ENCODE measurements around the gene CRYZL1.

Gene CRYZL1

DNA sequence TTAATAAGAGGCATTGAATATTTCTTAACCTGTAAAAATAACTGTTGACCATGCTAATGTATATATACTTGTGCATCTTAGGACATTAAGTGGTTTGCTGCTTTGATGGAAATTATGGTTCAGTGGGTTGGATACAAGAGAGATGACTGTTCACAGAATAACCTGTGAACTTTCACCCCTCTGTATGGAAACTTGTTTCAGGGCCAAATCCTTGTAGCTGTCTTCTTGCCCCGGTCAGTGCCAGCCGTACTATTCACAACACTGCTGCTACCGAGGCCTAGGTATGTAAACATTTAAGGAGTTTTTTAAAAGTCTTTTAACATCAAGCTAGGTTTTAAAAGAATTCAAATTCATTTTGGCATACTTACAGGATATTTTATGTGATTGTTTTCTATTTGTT is 69.2 kb downstream of the CRYZL1 start:
- Histone ChIP-seq H3K4me3 (ENCODE audit: low read depth in 1 of 5, low read length in 5 of 5) (no peak overlapping the region), H3K4me1 (ENCODE audit: control insufficient read depth in 5 of 5, insufficient read depth in 5 of 5, low read length in 5 of 5) (peaks cover 0 to 3% (median 0%) of the 10 kb centered on the region in 5 donors), H3K9ac (ENCODE audit: low read length in 5 of 5) (peak overlapping the region in 1 of 5 donors; percentile 20), H3K36me3 (ENCODE audit: control insufficient read depth in 5 of 5, insufficient read depth in 5 of 5, low read length in 5 of 5) (peaks cover 67 to 81% (median 72%) of the 10 kb centered on the region in 5 donors), H3K9me3 (ENCODE audit: control insufficient read depth in 5 of 5, low read length in 5 of 5) (no peaks in the 10 kb centered on the region), H3K27me3 (ENCODE audit: control insufficient read depth in 5 of 5, insufficient read depth in 4 of 5, low read length in 5 of 5) (no peaks in the 10 kb centered on the region), H3K27ac (ENCODE audit: low read depth, low read length) (no peak overlapping the region)

DNA sequence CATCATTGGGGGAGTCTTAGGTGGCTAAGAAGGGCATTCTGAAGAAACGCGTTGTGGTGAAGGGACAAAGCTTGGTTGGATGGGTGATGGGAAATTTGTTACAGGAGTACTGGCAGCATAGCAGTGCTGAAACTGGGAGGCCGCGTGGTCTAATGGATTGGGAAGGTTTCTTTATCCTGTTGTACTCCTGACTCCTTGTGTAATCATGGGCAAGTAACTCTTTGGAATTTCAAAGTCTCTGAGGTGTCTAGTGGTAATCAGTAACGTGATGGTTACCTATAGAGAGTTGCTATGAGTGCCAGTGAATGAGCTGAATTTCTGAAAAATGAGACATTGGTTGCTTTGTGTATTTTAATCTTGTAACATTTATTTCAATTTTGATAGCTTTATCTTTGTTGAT is 71.5 kb downstream of the CRYZL1 start:
- Histone ChIP-seq H3K4me3 (ENCODE audit: low read depth in 1 of 5, low read length in 5 of 5) (no peak overlapping the region), H3K27ac (ENCODE audit: low read depth, low read length) (no peak overlapping the region), H3K9me3 (ENCODE audit: control insufficient read depth in 5 of 5, low read length in 5 of 5) (no peaks in the 10 kb centered on the region), H3K27me3 (ENCODE audit: control insufficient read depth in 5 of 5, insufficient read depth in 4 of 5, low read length in 5 of 5) (no peaks in the 10 kb centered on the region), H3K36me3 (ENCODE audit: control insufficient read depth in 5 of 5, insufficient read depth in 5 of 5, low read length in 5 of 5) (peaks cover 52 to 66% (median 64%) of the 10 kb centered on the region in 5 donors), H3K4me1 (ENCODE audit: control insufficient read depth in 5 of 5, insufficient read depth in 5 of 5, low read length in 5 of 5) (peaks cover 0 to 3% (median 0%) of the 10 kb centered on the region in 5 donors), H3K9ac (ENCODE audit: low read length in 5 of 5) (no peak overlapping the region)

DNA sequence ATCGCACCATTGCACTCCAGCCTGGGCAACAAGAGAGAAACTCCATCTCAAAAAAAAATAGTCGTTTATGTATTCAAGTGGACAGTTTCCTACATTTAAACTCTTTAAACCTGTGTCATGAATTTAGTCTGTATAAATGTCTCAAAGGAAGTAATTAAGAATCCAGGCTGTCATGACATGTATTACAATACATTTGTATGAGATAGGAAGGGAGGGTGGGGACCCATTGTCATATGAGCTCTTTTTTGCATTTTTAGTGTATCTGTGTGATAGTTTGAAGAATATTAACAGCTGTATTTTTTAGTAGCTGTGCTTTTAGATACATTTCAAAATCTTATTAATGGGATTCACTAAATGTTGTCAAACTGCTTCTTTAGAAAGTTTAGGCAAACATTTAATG is 73.1 kb downstream of the CRYZL1 start:
- H3K36me3 ChIP-seq (ENCODE audit: control insufficient read depth in 5 of 5, insufficient read depth in 5 of 5, low read length in 5 of 5) = peaks cover 39 to 58% (median 56%) of the 10 kb centered on the region in 5 donors
- H3K27ac ChIP-seq (ENCODE audit: low read depth, low read length) = no peak overlapping the region
- H3K9me3 ChIP-seq (ENCODE audit: control insufficient read depth in 5 of 5, low read length in 5 of 5) = no peaks in the 10 kb centered on the region
- peaks cover 0 to 3% (median 0%) of the 10 kb centered on the region in 5 donors for H3K4me1 ChIP-seq (ENCODE audit: control insufficient read depth in 5 of 5, insufficient read depth in 5 of 5, low read length in 5 of 5)
- H3K4me3 ChIP-seq (ENCODE audit: low read depth in 1 of 5, low read length in 5 of 5) = no peak overlapping the region
- no peak overlapping the region for H3K9ac ChIP-seq (ENCODE audit: low read length in 5 of 5)
- H3K27me3 ChIP-seq (ENCODE audit: control insufficient read depth in 5 of 5, insufficient read depth in 4 of 5, low read length in 5 of 5) = no peaks in the 10 kb centered on the region

DNA sequence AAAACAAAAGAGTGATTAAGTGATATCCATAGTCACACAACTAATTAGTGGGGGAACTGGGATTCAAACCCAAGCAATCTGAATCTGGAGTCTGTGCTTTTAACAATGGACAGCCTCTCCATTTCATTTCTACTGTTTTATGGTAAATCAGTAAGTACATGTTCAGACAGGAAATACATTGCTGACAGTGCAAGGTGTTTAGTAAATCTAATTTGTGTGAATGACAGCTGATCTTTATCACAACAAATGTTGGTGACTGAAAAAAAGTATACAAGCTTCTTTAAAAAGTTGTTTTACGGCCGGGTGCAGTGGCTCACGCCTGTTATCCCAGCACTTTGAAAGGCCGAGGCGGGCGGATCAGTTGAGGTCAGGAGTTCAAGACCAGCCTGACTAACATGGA is 73.6 kb downstream of the CRYZL1 start:
- Histone ChIP-seq H3K9me3 (ENCODE audit: control insufficient read depth in 5 of 5, low read length in 5 of 5) (no peaks in the 10 kb centered on the region), H3K4me3 (ENCODE audit: low read depth in 1 of 5, low read length in 5 of 5) (no peak overlapping the region), H3K27ac (ENCODE audit: low read depth, low read length) (no peak overlapping the region), H3K36me3 (ENCODE audit: control insufficient read depth in 5 of 5, insufficient read depth in 5 of 5, low read length in 5 of 5) (peaks cover 34 to 55% (median 54%) of the 10 kb centered on the region in 5 donors), H3K27me3 (ENCODE audit: control insufficient read depth in 5 of 5, insufficient read depth in 4 of 5, low read length in 5 of 5) (no peaks in the 10 kb centered on the region), H3K9ac (ENCODE audit: low read length in 5 of 5) (no peak overlapping the region), H3K4me1 (ENCODE audit: control insufficient read depth in 5 of 5, insufficient read depth in 5 of 5, low read length in 5 of 5) (peaks cover 0 to 3% (median 0%) of the 10 kb centered on the region in 5 donors)

DNA sequence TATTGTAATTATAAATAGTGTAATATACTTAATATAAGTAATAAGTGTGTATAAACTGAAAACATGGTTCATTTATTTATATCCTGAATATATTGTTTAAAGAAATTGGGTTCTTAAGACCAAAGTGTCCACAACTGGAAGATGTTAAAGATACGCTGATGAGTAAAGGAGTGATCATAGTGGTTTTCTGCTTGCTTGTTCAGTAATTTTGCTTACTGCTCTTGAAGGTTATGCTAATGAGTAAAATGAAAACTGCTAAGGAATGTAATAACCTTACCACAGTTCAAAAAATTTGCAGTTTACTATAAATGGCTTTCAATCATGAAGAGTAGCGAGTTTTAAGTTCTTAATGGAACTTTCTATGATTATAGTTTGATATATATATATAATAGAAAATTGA is 75.0 kb downstream of the CRYZL1 start:
- no peaks in the 10 kb centered on the region for H3K4me1 ChIP-seq (ENCODE audit: control insufficient read depth in 5 of 5, insufficient read depth in 5 of 5, low read length in 5 of 5)
- H3K9ac ChIP-seq (ENCODE audit: low read length in 5 of 5) = no peak overlapping the region
- H3K27me3 ChIP-seq (ENCODE audit: control insufficient read depth in 5 of 5, insufficient read depth in 4 of 5, low read length in 5 of 5) = no peaks in the 10 kb centered on the region
- peaks cover 31 to 55% (median 49%) of the 10 kb centered on the region in 5 donors for H3K36me3 ChIP-seq (ENCODE audit: control insufficient read depth in 5 of 5, insufficient read depth in 5 of 5, low read length in 5 of 5)
- no peak overlapping the region for H3K4me3 ChIP-seq (ENCODE audit: low read depth in 1 of 5, low read length in 5 of 5)
- no peak overlapping the region for H3K27ac ChIP-seq (ENCODE audit: low read depth, low read length)
- no peaks in the 10 kb centered on the region for H3K9me3 ChIP-seq (ENCODE audit: control insufficient read depth in 5 of 5, low read length in 5 of 5)

DNA sequence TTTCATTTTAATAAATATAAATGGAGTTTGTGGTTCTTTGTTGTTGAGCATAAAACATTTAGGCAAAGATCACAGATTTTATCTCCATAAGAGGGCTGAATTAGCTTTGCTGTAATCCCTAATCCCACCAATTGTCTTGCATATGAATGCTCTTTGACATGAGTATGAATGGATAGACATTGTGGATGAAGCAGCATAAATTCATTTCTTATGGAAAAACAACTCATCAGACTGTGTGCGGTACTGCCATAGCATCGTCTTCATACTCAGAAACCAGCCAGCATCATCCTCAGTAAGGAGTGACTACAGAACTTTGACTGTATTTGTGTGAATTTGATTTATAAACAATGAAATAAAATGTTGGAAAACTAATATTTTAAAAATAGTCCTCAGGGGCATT is 79.2 kb downstream of the CRYZL1 start:
- H3K9ac ChIP-seq (ENCODE audit: low read length in 5 of 5) = no peak overlapping the region
- H3K4me3 ChIP-seq (ENCODE audit: low read depth in 1 of 5, low read length in 5 of 5) = no peak overlapping the region
- H3K9me3 ChIP-seq (ENCODE audit: control insufficient read depth in 5 of 5, low read length in 5 of 5) = no peaks in the 10 kb centered on the region
- H3K36me3 ChIP-seq (ENCODE audit: control insufficient read depth in 5 of 5, insufficient read depth in 5 of 5, low read length in 5 of 5) = peaks cover 49 to 68% (median 59%) of the 10 kb centered on the region in 5 donors
- peaks cover 0 to 3% (median 0%) of the 10 kb centered on the region in 5 donors for H3K4me1 ChIP-seq (ENCODE audit: control insufficient read depth in 5 of 5, insufficient read depth in 5 of 5, low read length in 5 of 5)
- no peaks in the 10 kb centered on the region for H3K27me3 ChIP-seq (ENCODE audit: control insufficient read depth in 5 of 5, insufficient read depth in 4 of 5, low read length in 5 of 5)
- H3K27ac ChIP-seq (ENCODE audit: low read depth, low read length) = no peak overlapping the region

DNA sequence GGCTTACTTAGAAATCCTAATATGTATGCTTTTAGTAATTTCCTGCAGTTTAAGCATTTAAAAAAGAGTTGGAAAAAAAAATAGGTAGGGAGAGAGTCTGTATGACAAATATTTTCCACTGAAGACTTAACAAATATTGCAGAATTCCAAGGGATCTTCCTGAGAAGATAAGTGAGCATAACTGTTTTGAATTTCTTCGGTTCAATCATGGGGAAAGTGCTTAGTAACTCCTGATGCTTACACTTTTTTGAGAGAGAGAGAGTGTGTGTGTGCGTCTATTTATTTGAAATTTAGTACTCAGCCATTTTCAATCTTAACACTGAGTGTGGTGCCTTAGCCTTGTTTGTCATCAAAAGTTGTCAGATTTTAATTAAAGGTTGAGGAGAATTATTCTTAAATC is 80.2 kb downstream of the CRYZL1 start:
- H3K9ac ChIP-seq (ENCODE audit: low read length in 5 of 5) = peak overlapping the region in 1 of 5 donors; percentile 15
- H3K27ac ChIP-seq (ENCODE audit: low read depth, low read length) = no peak overlapping the region
- H3K4me1 ChIP-seq (ENCODE audit: control insufficient read depth in 5 of 5, insufficient read depth in 5 of 5, low read length in 5 of 5) = peaks cover 0 to 3% (median 0%) of the 10 kb centered on the region in 5 donors
- H3K4me3 ChIP-seq (ENCODE audit: low read depth in 1 of 5, low read length in 5 of 5) = no peak overlapping the region
- H3K36me3 ChIP-seq (ENCODE audit: control insufficient read depth in 5 of 5, insufficient read depth in 5 of 5, low read length in 5 of 5) = peaks cover 50 to 70% (median 59%) of the 10 kb centered on the region in 5 donors
- no peaks in the 10 kb centered on the region for H3K9me3 ChIP-seq (ENCODE audit: control insufficient read depth in 5 of 5, low read length in 5 of 5)
- no peaks in the 10 kb centered on the region for H3K27me3 ChIP-seq (ENCODE audit: control insufficient read depth in 5 of 5, insufficient read depth in 4 of 5, low read length in 5 of 5)

DNA sequence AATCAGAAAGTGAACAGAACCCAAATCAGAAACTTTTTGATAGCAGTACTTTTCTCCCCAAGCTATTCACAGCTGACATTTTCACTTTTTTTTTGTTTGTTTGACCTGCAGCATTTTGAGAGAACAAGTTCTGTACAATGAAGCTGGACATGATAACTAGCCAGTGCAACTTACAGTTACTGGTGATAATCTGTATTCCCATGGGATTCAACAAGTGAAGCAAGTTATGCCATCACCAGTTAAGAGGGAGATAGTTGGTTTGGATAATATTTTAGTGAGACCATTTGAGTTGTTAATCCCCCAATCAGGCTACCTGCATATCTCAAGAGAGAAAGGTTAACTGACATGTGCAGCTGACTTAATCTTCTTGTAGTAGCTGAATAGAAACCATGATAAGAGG is 80.6 kb downstream of the CRYZL1 start:
- Histone ChIP-seq H3K36me3 (ENCODE audit: control insufficient read depth in 5 of 5, insufficient read depth in 5 of 5, low read length in 5 of 5) (peaks cover 51 to 74% (median 62%) of the 10 kb centered on the region in 5 donors), H3K27me3 (ENCODE audit: control insufficient read depth in 5 of 5, insufficient read depth in 4 of 5, low read length in 5 of 5) (no peaks in the 10 kb centered on the region), H3K9me3 (ENCODE audit: control insufficient read depth in 5 of 5, low read length in 5 of 5) (no peaks in the 10 kb centered on the region), H3K4me1 (ENCODE audit: control insufficient read depth in 5 of 5, insufficient read depth in 5 of 5, low read length in 5 of 5) (peaks cover 0 to 7% (median 4%) of the 10 kb centered on the region in 5 donors), H3K27ac (ENCODE audit: low read depth, low read length) (no peak overlapping the region), H3K4me3 (ENCODE audit: low read depth in 1 of 5, low read length in 5 of 5) (no peak overlapping the region), H3K9ac (ENCODE audit: low read length in 5 of 5) (peak overlapping the region in 1 of 5 donors; percentile 15)

DNA sequence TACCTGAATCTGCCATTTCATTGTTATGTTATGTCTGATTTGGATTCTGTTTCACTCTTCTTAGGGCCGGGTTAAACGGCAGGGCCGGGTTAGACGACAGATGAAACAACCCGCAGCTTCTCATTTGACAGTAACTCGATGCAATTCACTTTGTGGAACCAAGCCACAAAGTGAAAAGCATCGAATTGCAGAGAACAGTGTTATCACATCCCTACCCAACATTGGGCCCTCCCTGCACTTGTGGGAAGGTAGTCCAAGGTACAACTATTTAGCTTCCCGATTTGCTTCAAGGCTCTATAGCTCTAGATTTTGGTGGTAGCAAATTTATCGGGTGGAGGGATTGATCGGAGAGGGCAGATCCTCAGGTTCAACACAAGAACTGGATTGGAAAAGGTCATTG is 81.7 kb downstream of the CRYZL1 start:
- peaks cover 0 to 11% (median 11%) of the 10 kb centered on the region in 5 donors for H3K4me1 ChIP-seq (ENCODE audit: control insufficient read depth in 5 of 5, insufficient read depth in 5 of 5, low read length in 5 of 5)
- H3K27me3 ChIP-seq (ENCODE audit: control insufficient read depth in 5 of 5, insufficient read depth in 4 of 5, low read length in 5 of 5) = no peaks in the 10 kb centered on the region

DNA sequence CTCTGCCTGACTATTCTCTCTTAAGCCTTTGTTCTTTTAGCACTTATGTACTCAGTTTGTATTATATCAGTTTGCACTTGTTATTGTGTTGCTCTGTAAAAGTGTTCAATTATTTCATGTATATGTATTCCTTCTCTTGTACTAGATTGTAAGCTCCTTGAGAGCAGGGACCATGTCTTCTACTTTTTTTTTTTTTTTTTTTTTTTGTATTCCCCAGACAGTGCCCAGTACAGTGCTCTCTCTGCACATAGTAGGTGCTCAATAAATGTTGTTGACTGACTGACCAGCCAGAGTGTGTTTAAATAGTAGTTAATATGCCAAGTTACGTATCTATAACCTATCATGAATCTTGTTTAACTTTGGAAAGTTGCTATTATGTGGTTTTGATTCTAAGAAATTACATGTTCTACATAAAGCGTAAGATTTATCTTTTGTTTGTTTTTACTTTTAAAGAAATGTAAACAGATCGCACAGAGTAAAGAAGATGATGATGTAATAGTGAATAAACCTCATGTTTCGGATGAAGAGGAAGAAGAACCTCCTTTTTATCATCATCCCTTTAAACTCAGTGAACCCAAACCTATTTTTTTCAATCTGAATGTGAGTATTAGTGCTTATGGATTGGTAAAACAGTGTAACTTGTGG is 82.6 kb downstream of the CRYZL1 start:
- Histone ChIP-seq H3K4me1 (ENCODE audit: control insufficient read depth in 5 of 5, insufficient read depth in 5 of 5, low read length in 5 of 5) (peaks cover 0 to 14% (median 11%) of the 10 kb centered on the region in 5 donors), H3K9ac (ENCODE audit: low read length in 5 of 5) (no peak overlapping the region), H3K27ac (ENCODE audit: low read depth, low read length) (no peak overlapping the region), H3K36me3 (ENCODE audit: control insufficient read depth in 5 of 5, insufficient read depth in 5 of 5, low read length in 5 of 5) (peaks cover 62 to 74% (median 64%) of the 10 kb centered on the region in 5 donors), H3K27me3 (ENCODE audit: control insufficient read depth in 5 of 5, insufficient read depth in 4 of 5, low read length in 5 of 5) (no peaks in the 10 kb centered on the region), H3K9me3 (ENCODE audit: control insufficient read depth in 5 of 5, low read length in 5 of 5) (no peaks in the 10 kb centered on the region), H3K4me3 (ENCODE audit: low read depth in 1 of 5, low read length in 5 of 5) (no peak overlapping the region)

More for the DNA sequence above, 81.7 kb downstream of the CRYZL1 start:
- H3K36me3 ChIP-seq (ENCODE audit: control insufficient read depth in 5 of 5, insufficient read depth in 5 of 5, low read length in 5 of 5) = peaks cover 55 to 70% (median 59%) of the 10 kb centered on the region in 5 donors
- no peaks in the 10 kb centered on the region for H3K9me3 ChIP-seq (ENCODE audit: control insufficient read depth in 5 of 5, low read length in 5 of 5)
- H3K27ac ChIP-seq (ENCODE audit: low read depth, low read length) = no peak overlapping the region
- H3K4me3 ChIP-seq (ENCODE audit: low read depth in 1 of 5, low read length in 5 of 5) = no peak overlapping the region
- no peak overlapping the region for H3K9ac ChIP-seq (ENCODE audit: low read length in 5 of 5)
